PC-3 (cell line): ENCODE measurements around the gene PRDM11. TPM values are rescaled to one million over a fixed set of nuclear protein-coding genes. Genes with fewer than 3 reads are reported as not detected.

Experiments used
- ATAC-seq: fragments of 200-7000 bp; cut with Tn5 transposase; 2 replicates; pipeline ENCODE4 v1.9.1; 2020; ENCODE audit warnings: mild to moderate bottlenecking, moderate library complexity
- BruUV-seq: library from RNA; stranded (reverse); fragments of 400-500 nt; replicated peaks from 2 replicates; lab custom pipeline; 2021; lab: Mats Ljungman, UMichigan
- CTCF ChIA-PET: fragments of 300-600 bp; sonication (Branson Sonifier 250); formaldehyde crosslinking; loops from one replicate; lab custom pipeline; 2022; ENCODE audit warnings: antibody characterized with exemption; lab: Charles Lee
- POLR2A ChIA-PET: fragments of 300-600 bp; sonication (Branson Sonifier 250); formaldehyde crosslinking; loops from one replicate; lab custom pipeline; 2022; ENCODE audit warnings: antibody characterized with exemption; ENCODE audit not compliant: unreplicated experiment; lab: Charles Lee
- DNase-seq: peaks from one replicate; pipeline ENCODE4 v3.0.0-alpha.2; 2015
- H2AFZ ChIP-seq: fragments of 300-600 bp; sonication (generic); 2 replicates; pipeline ENCODE4 v1.6.0; 2016; ENCODE audit warnings: antibody characterized with exemption, low read length
- H3F3A ChIP-seq: fragments of 300-600 bp; sonication (generic); one replicate; pipeline ENCODE4 v1.6.0; 2017; ENCODE audit warnings: antibody characterized with exemption, low read length, control low read depth, mild to moderate bottlenecking; ENCODE audit not compliant: unreplicated experiment
- H3K27ac ChIP-seq: fragments of 300-600 bp; sonication (generic); 2 replicates; pipeline ENCODE4 v1.5.1; 2016; ENCODE audit warnings: mild to moderate bottlenecking, low read length
- H3K27me3 ChIP-seq: fragments of 300-600 bp; sonication (generic); 2 replicates; pipeline ENCODE4 v1.6.1; 2016; ENCODE audit warnings: low read length, mixed read lengths
- H3K36me3 ChIP-seq: fragments of 300-600 bp; sonication (generic); 2 replicates; pipeline ENCODE4 v1.6.1; 2016; ENCODE audit warnings: low read depth, mixed run types, low read length, mixed read lengths
- H3K4me1 ChIP-seq: fragments of 300-600 bp; sonication (generic); 2 replicates; pipeline ENCODE4 v1.5.1; 2016; ENCODE audit warnings: low read length; ENCODE audit not compliant: insufficient read depth
- H3K4me2 ChIP-seq: fragments of 300-600 bp; sonication (generic); 2 replicates; pipeline ENCODE4 v1.6.0; 2016; ENCODE audit warnings: low read length
- H3K4me3 ChIP-seq: fragments of 300-600 bp; sonication (generic); 2 replicates; pipeline ENCODE4 v1.5.1; 2016; ENCODE audit warnings: mild to moderate bottlenecking, low read length, mixed read lengths
- H3K79me2 ChIP-seq: fragments of 300-600 bp; sonication (generic); 2 replicates; pipeline ENCODE4 v1.6.1; 2017; ENCODE audit warnings: low read length, mixed read lengths
- H3K9ac ChIP-seq: fragments of 300-600 bp; sonication (generic); 2 replicates; pipeline ENCODE4 v1.6.0; 2016; ENCODE audit warnings: mild to moderate bottlenecking, low read length
- H3K9me2 ChIP-seq: fragments of 300-600 bp; sonication (generic); replicated peaks from 2 replicates; pipeline ENCODE4 v1.6.1; 2016; ENCODE audit warnings: mixed run types, low read length, mixed read lengths
- H3K9me3 ChIP-seq: fragments of 300-600 bp; sonication (generic); 2 replicates; pipeline ENCODE4 v1.6.1; 2016; ENCODE audit warnings: low read length, mixed read lengths
- H4K20me1 ChIP-seq: fragments of 300-600 bp; sonication (generic); 2 replicates; pipeline ENCODE4 v1.6.1; 2016; ENCODE audit warnings: low read length, mixed read lengths
- EZH2 ChIP-seq: fragments of 300-600 bp; sonication (generic); IDR thresholded peaks from one replicate; pipeline ENCODE4 v1.6.1; 2017; ENCODE audit warnings: antibody characterized with exemption, mild to moderate bottlenecking, low read length; ENCODE audit not compliant: unreplicated experiment
- EZH2phosphoT487 ChIP-seq: fragments of 300-600 bp; sonication (generic); IDR thresholded peaks from 2 replicates; pipeline ENCODE4 v1.6.1; 2018; ENCODE audit warnings: mild to moderate bottlenecking, antibody characterized with exemption, low read length, borderline replicate concordance
- intact Hi-C: fragments of 100-400 bp; cut with micrococcal nuclease; formaldehyde crosslinking; loops from 2 replicates; pipeline ENCODE4 v1.9.0; 2023
- total RNA-seq: library from RNA; depleted of rRNA; stranded (reverse); fragments of >200 nt; gene quantifications from 2 replicates; pipeline ENCODE4 v1.2.3, GENCODE V29; 2014
- TF ChIP-seq, protein P1 (sequence below): fragments of 300-600 bp; sonication (generic); conservative IDR thresholded peaks from 2 replicates; pipeline ENCODE4 v1.5.1; 2017; ENCODE audit warnings: antibody characterized with exemption, low read depth, mild to moderate bottlenecking, low read length

The PRDM11 gene
- total RNA-seq, 1 experiment from 2014 or later = 5.0 TPM

DNA sequence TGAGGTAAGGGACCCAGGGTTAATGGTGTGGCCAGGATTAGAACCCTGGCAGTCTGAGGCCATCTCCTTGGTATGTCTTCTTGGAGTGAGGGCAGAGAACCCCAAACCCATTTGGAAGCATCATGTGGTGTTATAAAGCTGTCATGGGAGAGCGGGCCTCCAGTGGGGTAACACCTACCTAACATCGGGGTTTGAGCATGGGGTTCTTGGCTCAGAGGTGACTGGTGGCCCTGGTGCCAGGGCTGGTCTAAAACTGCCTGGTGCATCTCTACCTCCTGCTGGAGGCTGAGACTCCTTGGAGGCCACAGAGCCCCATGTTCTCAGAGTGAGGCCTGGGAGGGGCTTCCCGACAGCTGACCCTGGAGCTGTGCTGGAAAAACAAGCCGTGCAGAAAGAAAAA is 4.5 kb downstream of the PRDM11 start:
- H3K4me1 ChIP-seq = peaks cover 12% of the 10 kb centered on the region
- TF ChIP-seq, protein P1, sequence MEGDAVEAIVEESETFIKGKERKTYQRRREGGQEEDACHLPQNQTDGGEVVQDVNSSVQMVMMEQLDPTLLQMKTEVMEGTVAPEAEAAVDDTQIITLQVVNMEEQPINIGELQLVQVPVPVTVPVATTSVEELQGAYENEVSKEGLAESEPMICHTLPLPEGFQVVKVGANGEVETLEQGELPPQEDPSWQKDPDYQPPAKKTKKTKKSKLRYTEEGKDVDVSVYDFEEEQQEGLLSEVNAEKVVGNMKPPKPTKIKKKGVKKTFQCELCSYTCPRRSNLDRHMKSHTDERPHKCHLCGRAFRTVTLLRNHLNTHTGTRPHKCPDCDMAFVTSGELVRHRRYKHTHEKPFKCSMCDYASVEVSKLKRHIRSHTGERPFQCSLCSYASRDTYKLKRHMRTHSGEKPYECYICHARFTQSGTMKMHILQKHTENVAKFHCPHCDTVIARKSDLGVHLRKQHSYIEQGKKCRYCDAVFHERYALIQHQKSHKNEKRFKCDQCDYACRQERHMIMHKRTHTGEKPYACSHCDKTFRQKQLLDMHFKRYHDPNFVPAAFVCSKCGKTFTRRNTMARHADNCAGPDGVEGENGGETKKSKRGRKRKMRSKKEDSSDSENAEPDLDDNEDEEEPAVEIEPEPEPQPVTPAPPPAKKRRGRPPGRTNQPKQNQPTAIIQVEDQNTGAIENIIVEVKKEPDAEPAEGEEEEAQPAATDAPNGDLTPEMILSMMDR = no peak
- TF ChIP-seq EZH2 (no peak), EZH2phosphoT487 (no peak)
- H3K4me3 ChIP-seq = no peak overlapping the region
- no peaks in the 10 kb centered on the region for H3K9me3 ChIP-seq
- H3K79me2 ChIP-seq = peaks cover 31% of the 10 kb centered on the region
- no peak overlapping the region for H3K27ac ChIP-seq
- CTCF ChIA-PET = no interaction called here
- no peaks in the 10 kb centered on the region for H3K36me3 ChIP-seq
- ATAC-seq = no peak
- H3F3A ChIP-seq = no peaks in the 10 kb centered on the region
- H3K4me2 ChIP-seq = no peak overlapping the region
- no peak overlapping the region for H2AFZ ChIP-seq
- POLR2A ChIA-PET = no interaction called here
- no peaks in the 10 kb centered on the region for H3K9me2 ChIP-seq
- H3K9ac ChIP-seq = no peak overlapping the region
- intact Hi-C loops = no loop called here
- no peaks in the 10 kb centered on the region for H3K27me3 ChIP-seq
- DNase-seq = no peak
- no TSS peak for BruUV-seq
- H4K20me1 ChIP-seq = no peaks in the 10 kb centered on the region

DNA sequence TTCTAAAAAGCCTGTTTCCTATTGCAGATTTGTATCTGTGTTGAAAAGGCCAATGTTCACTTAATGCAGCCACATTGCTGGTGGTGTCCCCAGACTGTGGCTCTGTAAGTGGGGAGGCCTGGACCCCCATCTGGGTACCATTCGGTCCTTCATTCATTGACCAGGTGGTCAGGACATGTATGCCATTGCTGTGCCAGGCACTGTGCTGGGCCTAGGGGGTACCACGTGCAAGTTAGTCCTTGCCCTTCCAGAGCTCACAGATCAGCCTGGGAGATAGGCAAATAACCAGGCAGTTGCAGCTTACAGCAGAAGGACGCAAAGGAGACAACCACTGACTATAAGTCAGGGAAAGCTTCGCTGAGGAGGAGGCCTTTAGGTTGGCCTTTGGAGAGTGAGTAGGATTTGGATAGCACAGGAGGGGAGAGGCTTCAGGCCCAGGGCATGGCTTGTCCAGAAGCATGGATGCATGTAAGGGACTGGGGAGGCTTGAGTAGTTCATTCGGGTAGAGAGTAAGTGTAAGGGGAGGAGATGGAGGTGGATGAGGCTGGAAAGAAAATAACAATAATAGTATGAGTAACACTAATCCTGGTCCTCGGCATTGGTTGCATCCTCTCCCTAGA is 5.0 kb downstream of the PRDM11 start:
- no TSS peak for BruUV-seq
- CTCF ChIA-PET = no interaction called here
- H3F3A ChIP-seq = no peaks in the 10 kb centered on the region

More for the DNA sequence above, 5.0 kb downstream of the PRDM11 start:
- Histone ChIP-seq H3K27me3 (no peaks in the 10 kb centered on the region), H3K36me3 (no peaks in the 10 kb centered on the region), H3K9me2 (no peaks in the 10 kb centered on the region), H3K4me1 (peaks cover 10% of the 10 kb centered on the region; the same call in 1 of the 2 replicates), H3K9ac (no peak overlapping the region), H3K9me3 (no peaks in the 10 kb centered on the region), H3K4me3 (no peak overlapping the region), H2AFZ (no peak overlapping the region), H3K27ac (no peak overlapping the region), H3K79me2 (peaks cover 31% of the 10 kb centered on the region), H3K4me2 (no peak overlapping the region), H4K20me1 (no peaks in the 10 kb centered on the region)
- TF ChIP-seq EZH2phosphoT487 (no peak), EZH2 (no peak)
- TF ChIP-seq, protein P1 = no peak
- intact Hi-C loops = no loop called here
- ATAC-seq (no peak), DNase-seq (no peak)
- POLR2A ChIA-PET = no interaction called here
